ENCODE results near the gene PLXNB1.

- TF ChIP-seq CTCF (IDR thresholded peaks at IDR 0.05; ENCODE audit: low read depth, low read length) (no peak), MAX (IDR thresholded peaks at IDR 0.05; ENCODE audit: low read depth, low read length) (no peak)
Observed at GRCh38 chr3:48426401-48426909, 3.4 kb downstream of the PLXNB1 start.
